GM19193 (cell line): ENCODE measurements around the gene NYAP1.

ENCODE experiments used
- POLR2A ChIP-seq: IDR thresholded peaks from 4 replicates; pipeline ENCODE4 v1.6.1; 2011; ENCODE audit not compliant: insufficient read depth, insufficient read length; ENCODE audit errors: extremely low read depth

The NYAP1 gene

GRCh38 chr7:100517305-100517704 lies 33.6 kb downstream of the NYAP1 start:
- no peak for TF ChIP-seq POLR2A

DNA sequence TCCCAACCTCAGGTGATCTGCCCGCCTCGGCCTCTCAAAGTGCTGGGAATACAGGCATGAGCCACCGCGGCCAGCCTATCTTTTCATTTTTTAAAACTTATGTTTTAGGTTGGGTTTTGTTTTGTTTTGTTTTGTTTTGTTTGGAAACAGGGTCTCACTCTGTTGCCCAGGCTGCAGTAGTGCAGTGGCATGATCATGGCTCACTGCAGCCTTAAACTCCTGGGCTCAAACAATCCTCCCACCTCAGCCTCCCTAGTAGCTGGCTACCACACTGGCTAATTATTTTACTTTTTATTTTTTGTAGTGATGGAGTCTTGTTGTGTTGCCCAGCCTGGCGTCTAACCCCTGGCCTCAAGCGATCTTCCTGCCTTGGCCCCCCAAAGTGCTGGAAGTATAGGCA lies 35.9 kb downstream of the NYAP1 start:
- TF ChIP-seq POLR2A = no peak

DNA sequence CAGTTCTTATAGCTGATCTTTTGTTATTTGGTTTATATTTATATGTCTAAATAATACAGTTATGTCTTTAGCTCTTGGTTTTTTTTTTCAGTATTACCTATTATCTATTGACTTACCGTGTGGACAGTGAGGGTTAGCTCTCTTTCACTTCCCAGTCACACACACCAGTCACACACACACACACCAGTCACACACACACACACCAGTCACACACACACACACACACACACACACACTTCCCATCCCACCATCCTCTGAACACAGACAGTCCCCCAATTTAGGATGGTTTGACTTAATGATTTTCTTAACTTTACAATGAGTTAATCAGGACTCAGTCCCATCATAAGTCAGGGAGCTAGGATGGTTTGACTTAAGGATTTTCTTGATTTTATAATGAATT lies 36.4 kb downstream of the NYAP1 start:
- no peak for TF ChIP-seq POLR2A

GRCh38 chr7:100521076-100521475 lies 37.3 kb downstream of the NYAP1 start:
- no peak for TF ChIP-seq POLR2A

GRCh38 chr7:100532165-100533022 lies 48.7 kb downstream of the NYAP1 start:
- TF ChIP-seq POLR2A = no peak

- TF ChIP-seq POLR2A = no peak
Measured at GRCh38 chr7:100538348-100538653, 54.6 kb downstream of the NYAP1 start.

DNA sequence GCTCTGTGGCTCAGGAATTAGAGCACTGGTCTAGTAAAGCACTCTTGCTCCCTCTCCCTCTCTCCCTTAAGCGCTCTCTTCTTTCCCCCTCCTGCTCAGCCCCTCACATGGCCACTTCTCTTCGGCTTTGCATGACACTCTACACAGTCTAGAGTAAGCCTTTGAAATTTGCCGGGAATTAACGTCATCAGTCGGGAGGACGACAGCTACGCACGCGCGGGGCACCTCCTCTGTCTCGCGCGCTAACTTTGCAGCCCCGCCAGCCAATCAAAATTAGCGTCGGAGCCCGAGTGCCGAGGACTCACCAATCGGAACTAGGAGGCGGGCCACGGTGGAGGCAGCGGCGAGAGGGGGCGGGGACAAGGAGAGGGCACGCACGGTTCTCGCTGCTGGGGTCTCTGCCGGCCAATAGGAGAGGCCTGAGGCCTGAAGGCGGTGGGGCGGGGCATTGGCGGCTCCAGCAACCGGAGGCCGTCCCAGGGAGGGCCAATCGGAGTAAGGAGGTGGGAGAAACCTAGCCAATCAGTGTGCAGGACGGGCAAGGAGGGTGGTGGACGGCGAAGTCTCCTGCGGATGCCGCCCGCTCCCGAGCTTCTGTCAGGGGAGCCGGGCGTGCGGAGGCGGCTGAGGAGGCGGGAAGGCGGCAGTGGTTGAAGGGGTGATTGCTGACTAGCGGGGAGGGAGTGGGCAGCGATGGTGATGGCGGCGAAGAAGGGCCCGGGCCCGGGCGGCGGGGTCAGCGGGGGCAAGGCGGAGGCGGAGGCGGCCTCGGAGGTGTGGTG lies 55.1 kb downstream of the NYAP1 start, which contains the start of gene AGFG2:
TSS of gene AGFG2 (plus strand) at position 550 of the 782 bp plus-strand sequence. CDS start at position 694, 144 bp downstream.
- TF ChIP-seq POLR2A = peak; percentile 75

DNA sequence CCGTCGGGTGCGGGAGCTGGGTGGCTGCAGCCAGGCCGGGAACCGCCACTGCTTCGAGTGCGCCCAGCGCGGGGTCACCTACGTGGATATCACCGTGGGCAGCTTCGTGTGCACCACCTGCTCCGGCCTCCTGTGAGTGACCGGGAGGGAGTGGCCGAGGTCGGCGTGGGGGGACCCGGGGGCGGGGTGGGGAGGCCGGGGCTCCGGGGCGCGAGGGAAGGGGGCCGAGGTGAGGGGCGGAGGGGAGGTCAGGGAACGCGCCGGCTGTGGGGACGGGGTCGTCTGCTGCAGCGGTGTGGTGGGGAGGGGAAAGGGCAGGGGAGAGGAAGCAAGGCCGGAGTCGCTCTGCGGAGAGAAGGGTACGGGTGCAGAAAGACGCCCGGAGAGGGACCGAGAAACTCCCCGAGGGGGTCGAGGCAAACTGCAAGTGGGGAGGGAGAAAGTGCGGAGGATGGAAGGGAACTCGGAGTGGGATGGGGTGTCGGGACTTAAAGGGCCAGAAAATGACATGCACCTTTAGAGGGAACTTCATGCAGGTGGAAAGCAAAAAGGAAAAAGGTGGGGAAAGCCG lies 55.8 kb downstream of the NYAP1 start:
- TF ChIP-seq POLR2A = no peak

GRCh38 chr7:100540073-100540723 lies 56.5 kb downstream of the NYAP1 start:
- no peak for TF ChIP-seq POLR2A

DNA sequence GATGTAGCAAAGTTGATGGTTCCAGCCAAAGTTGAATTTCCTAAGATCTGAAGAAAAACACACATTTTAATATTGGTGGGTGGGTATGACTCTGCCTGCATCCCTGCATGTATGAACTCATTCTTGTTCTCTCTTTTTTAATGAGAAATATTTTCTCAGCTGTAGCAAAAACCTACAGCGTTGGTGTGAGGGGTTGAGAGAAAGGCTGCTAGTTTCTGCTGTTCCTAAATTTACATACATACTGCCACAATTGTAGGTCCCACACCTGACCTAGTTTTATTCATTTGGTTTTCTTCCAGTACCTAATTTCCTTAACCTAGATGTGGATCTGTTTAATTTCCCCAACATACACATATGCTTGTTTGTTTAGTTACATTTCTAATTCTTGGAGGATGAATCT lies 59.9 kb downstream of the NYAP1 start:
- no peak for TF ChIP-seq POLR2A

DNA sequence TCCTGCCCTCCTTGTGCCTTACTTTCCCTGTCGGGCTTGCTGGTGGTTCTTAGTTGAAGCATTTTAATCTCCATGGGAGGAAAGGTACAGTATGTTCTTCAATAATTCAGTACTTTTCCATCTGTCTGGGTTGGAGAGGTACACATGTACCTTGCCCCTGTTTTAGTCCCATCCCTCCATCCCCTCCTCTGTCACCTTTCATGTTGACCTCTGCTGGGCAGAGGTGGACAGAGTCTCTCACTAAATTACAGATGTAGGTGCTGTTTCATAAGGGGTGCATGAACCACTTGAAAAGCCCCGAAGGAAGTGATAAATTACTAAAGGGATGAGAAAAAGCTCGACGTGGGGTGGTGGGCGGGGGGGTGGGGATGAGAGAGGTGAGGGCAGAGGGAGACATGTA lies 60.7 kb downstream of the NYAP1 start:
- TF ChIP-seq POLR2A = no peak
